HG02973 (cell line): ENCODE measurements around the gene FSD1L.
"Not testable (repeated sequence)": the region's sequence is repeated elsewhere in the genome, so short reads cannot be mapped to it uniquely, and the experiment has no call there.

ENCODE experiments used
- ATAC-seq: cut with Tn5 transposase; IDR thresholded peaks from one replicate; pipeline ENCODE4 v1.9.1; 2021; ENCODE audit warnings: moderate library complexity; ENCODE audit not compliant: unreplicated experiment

Gene FSD1L

GRCh38 chr9:105541838-105542237 is 94.0 kb downstream of the FSD1L start:
- peak; percentile 95 for ATAC-seq

DNA sequence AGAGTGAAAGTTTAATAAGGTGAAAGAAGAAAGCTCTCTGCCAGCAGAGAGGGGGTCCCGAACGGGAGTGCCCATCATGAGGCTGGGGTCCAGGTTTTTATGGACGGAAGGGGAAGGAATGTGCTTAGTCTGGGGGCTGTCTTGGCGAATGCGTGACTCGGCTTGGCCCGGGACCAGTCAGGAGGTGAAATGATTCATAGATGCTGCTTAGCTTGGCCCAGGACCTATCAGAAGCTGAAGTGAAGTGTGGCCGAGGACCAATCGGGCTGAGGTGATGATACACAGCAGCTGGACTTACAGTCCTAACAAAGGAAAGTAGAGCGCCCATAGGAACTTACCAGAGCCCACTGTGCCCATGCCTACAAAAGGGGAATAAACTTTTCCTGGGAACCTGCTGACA is 106.2 kb downstream of the FSD1L start:
- ATAC-seq = no peak

DNA sequence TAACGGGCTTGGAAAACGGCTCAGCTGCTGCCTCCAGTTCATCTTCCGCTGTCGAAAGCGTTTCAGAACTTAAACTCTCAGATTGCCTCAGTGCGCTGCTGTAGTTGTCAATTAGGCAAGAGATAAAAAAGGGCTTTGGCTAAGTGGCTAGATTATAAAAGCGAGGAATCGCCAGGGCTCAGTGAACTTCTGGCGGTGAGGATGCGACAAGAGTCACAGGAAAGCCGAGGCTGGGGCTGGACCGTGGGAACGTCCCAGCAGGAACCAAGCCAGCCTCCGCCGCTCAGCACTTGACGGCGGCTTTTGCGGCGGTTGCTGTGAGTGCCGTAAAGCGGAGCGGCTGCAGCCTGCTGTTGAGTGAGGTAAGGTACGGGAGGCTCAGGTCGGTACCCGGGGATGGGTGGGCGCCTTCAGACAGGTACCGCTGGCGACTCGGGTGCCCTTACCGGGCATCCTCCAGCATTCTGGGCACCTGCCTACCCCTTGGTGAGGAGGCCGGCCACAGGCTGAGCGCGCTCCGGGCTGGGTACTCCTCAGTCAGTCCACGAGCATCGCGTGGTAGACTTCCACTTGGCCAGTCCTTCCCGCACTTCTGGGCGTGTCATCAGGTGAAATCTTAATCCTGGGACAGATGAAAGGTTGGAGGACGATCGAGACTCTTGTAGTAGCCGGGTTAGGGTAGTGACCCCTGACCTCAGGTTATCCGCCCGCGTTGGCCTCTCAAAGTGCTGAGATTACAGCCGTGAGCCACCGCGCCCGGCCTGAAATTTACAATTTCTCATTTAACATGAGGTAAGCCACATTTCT is 110.2 kb downstream of the FSD1L start, which contains the start of gene FKTN:
TSS of gene FKTN (plus strand) at position 328 of the 807 bp plus-strand sequence. CDS start 16,902 bp downstream, outside the sequence.
- peak; percentile 89 for ATAC-seq

DNA sequence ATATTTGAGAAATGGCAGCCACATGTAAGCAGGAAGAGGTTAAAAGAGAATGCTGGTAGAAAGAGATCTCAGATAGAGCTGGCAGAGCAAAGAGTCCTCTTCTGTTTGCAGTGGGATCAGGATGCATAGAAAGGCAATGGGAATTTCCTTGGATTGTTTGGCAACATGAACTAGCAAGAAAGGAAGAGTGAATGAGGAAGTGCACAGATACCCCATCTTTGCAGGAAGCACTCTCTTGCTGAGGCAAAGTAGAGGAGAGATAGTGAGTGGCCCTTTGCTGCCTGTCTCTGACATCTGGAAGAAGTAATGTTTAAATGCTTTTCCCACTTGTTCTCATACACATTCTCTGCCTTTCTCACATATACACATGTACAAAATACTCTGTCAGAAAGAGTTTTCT is 124.6 kb downstream of the FSD1L start:
- no peak for ATAC-seq

DNA sequence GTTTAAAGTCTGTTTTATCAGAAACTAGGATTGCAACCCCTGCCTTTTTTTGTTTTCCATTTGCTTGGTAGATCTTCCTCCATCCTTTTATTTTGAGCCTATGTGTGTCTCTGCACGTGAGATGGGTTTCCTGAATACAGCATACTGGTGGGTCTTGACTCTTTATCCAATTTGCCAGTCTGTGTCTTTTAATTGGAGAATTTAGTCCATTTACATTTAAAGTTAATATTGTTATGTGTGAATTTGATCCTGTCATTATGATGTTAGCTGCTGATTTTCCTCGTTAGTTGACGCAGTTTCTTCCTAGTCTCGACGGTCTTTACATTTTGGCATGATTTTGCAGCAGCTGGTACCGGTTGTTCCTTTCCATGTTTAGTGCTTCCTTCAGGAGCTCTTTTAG is 132.1 kb downstream of the FSD1L start:
- ATAC-seq = not testable (repeated sequence)

DNA sequence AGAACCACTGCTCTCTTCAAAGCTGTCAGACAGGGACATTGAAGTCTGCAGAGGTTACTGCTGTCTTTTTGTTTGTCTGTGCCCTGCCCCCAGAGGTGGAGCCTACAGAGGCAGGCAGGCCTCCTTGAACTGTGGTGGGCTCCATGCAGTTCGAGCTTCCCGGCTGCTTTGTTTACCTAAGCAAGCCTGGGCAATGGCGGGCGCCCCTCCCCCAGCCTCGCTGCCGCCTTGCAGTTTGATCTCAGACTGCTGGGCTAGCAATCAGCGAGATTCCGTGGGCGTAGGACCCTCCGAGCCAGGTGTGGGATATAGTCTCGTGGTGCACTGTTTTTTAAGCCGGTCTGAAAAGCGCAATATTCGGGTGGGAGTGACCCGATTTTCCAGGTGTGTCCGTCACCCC is 133.7 kb downstream of the FSD1L start:
- not testable (repeated sequence) for ATAC-seq

- ATAC-seq = no peak
Observed at GRCh38 chr9:105593145-105593544, 145.3 kb downstream of the FSD1L start.
